Type B pancreatic cell (in vitro differentiated cells): ENCODE measurements around the gene MAK. TPM values are rescaled to one million over a fixed set of nuclear protein-coding genes. Genes with fewer than 3 reads are reported as not detected.
"Not testable (repeated sequence)": the region's sequence is repeated elsewhere in the genome, so short reads cannot be mapped to it uniquely, and the experiment has no call there.

Experiments
- DNase-seq: peaks from one replicate; pipeline ENCODE4 v3.0.0; 2021; ENCODE audit warnings: mixed read lengths; ENCODE audit not compliant: unreplicated experiment; ENCODE audit errors: extremely low spot score
- H3K27ac Mint-ChIP-seq: 2 replicates; pipeline ENCODE4 v1.8.0; 2021; ENCODE audit warnings: mild to moderate bottlenecking, mixed read lengths
- H3K27me3 Mint-ChIP-seq: 2 replicates; pipeline ENCODE4 v1.8.0; 2021; ENCODE audit warnings: mixed read lengths
- H3K36me3 Mint-ChIP-seq: 2 replicates; pipeline ENCODE4 v1.8.0; 2021; ENCODE audit warnings: mixed read lengths
- H3K4me1 Mint-ChIP-seq: one replicate; pipeline ENCODE4 v1.8.0; 2021; ENCODE audit warnings: mixed read lengths; ENCODE audit not compliant: unreplicated experiment
- H3K4me3 Mint-ChIP-seq: 2 replicates; pipeline ENCODE4 v1.8.0; 2021; ENCODE audit warnings: mild to moderate bottlenecking, mixed read lengths
- H3K9me3 Mint-ChIP-seq: 2 replicates; pipeline ENCODE4 v1.8.0; 2021; ENCODE audit warnings: mixed read lengths
- CTCF ChIP-seq: fragments of 200-600 bp; sonication (generic); conservative IDR thresholded peaks from 2 replicates; pipeline ENCODE4 v1.5.0; 2021; ENCODE audit warnings: antibody characterized with exemption, mild to moderate bottlenecking
- total RNA-seq: library from RNA; stranded (reverse); gene quantifications from 2 replicates; pipeline ENCODE4 v1.2.1, GENCODE V29; 2021; ENCODE audit warnings: low replicate concordance

Gene MAK
- total RNA-seq, 1 donor from 2014 or later: 1.6 TPM

GRCh38 chr6:10769419-10769818, 68.9 kb downstream of the MAK start:
- no peak for TF ChIP-seq CTCF
- Mint-ChIP-seq H3K9me3 (no peaks in the 10 kb centered on the region), H3K4me3 (no peak overlapping the region), H3K27me3 (no peaks in the 10 kb centered on the region), H3K36me3 (no peaks in the 10 kb centered on the region), H3K4me1 (no peaks in the 10 kb centered on the region), H3K27ac (no peak overlapping the region)
- no peak for DNase-seq

GRCh38 chr6:10763006-10763405, 75.3 kb downstream of the MAK start:
- Mint-ChIP-seq H3K4me1 (peaks cover 12% of the 10 kb centered on the region), H3K9me3 (no peaks in the 10 kb centered on the region)
- no peak for DNase-seq

GRCh38 chr6:10759884-10760329, 78.4 kb downstream of the MAK start:
- Mint-ChIP-seq H3K27me3 (no peaks in the 10 kb centered on the region), H3K27ac (peak overlapping the region; percentile 94), H3K36me3 (peaks cover 34% of the 10 kb centered on the region), H3K9me3 (no peaks in the 10 kb centered on the region), H3K4me1 (peaks cover 12% of the 10 kb centered on the region), H3K4me3 (peak overlapping the region; percentile 55)
- TF ChIP-seq CTCF: no peak
- DNase-seq: no peak

More at GRCh38 chr6:10763006-10763405, 75.3 kb downstream of the MAK start:
- no peak overlapping the region for H3K27ac Mint-ChIP-seq
- peaks cover 19% of the 10 kb centered on the region for H3K36me3 Mint-ChIP-seq
- H3K27me3 Mint-ChIP-seq: no peaks in the 10 kb centered on the region
- TF ChIP-seq CTCF: no peak
- H3K4me3 Mint-ChIP-seq: no peak overlapping the region

- Mint-ChIP-seq H3K4me3 (peak overlapping the region; percentile 49), H3K36me3 (peaks cover 39% of the 10 kb centered on the region), H3K4me1 (peaks cover 12% of the 10 kb centered on the region), H3K27me3 (no peaks in the 10 kb centered on the region), H3K9me3 (no peaks in the 10 kb centered on the region), H3K27ac (peak overlapping the region; percentile 94)
- TF ChIP-seq CTCF: peak; percentile 71
- no peak for DNase-seq
Observed at GRCh38 chr6:10759312-10759839, 79.0 kb downstream of the MAK start.

- Mint-ChIP-seq H3K9me3 (no peaks in the 10 kb centered on the region), H3K36me3 (peaks cover 54% of the 10 kb centered on the region), H3K4me3 (no peak overlapping the region), H3K4me1 (peaks cover 19% of the 10 kb centered on the region), H3K27me3 (no peaks in the 10 kb centered on the region), H3K27ac (no peak overlapping the region)
- TF ChIP-seq CTCF: no peak
- no peak for DNase-seq
Observed at GRCh38 chr6:10756085-10756484, 82.3 kb downstream of the MAK start.

- peaks cover 30% of the 10 kb centered on the region for H3K4me1 Mint-ChIP-seq
- not testable (repeated sequence) for H3K27me3 Mint-ChIP-seq, H3K9me3 Mint-ChIP-seq, DNase-seq, H3K4me3 Mint-ChIP-seq, H3K27ac Mint-ChIP-seq
- peaks cover 33% of the 10 kb centered on the region for H3K36me3 Mint-ChIP-seq
Observed at GRCh38 chr6:10751757-10752156, 86.6 kb downstream of the MAK start.

GRCh38 chr6:10750568-10750967, 87.8 kb downstream of the MAK start:
- H3K27me3 Mint-ChIP-seq, H3K4me3 Mint-ChIP-seq, DNase-seq, H3K9me3 Mint-ChIP-seq: not testable (repeated sequence)
- Mint-ChIP-seq H3K36me3 (peaks cover 28% of the 10 kb centered on the region), H3K27ac (peak overlapping the region; percentile 42), H3K4me1 (peaks cover 32% of the 10 kb centered on the region)
